ENCODE data around the gene C6orf120.

The C6orf120 gene

GRCh38 chr6:169722362-169723199, 20.7 kb downstream of the C6orf120 start:
- peak; percentile 70 for DNase-seq
- in situ Hi-C loops (cut with MboI; ENCODE audit: low pct_unique_long_range_greater_than_20kb, low sequenced_read_pairs) = no loop called here

- in situ Hi-C loops (cut with MboI; ENCODE audit: low pct_unique_long_range_greater_than_20kb, low sequenced_read_pairs) = no loop called here
- peak; percentile 67 for DNase-seq
Observed at GRCh38 chr6:169723200-169723909, 21.4 kb downstream of the C6orf120 start.

- DNase-seq = no peak
- in situ Hi-C loops (cut with MboI; ENCODE audit: low pct_unique_long_range_greater_than_20kb, low sequenced_read_pairs) = no loop called here
Observed at GRCh38 chr6:169723991-169724493, 22.1 kb downstream of the C6orf120 start.

- in situ Hi-C loops (cut with MboI; ENCODE audit: low pct_unique_long_range_greater_than_20kb, low sequenced_read_pairs) = no loop called here
- DNase-seq = peak; percentile 61
Observed at GRCh38 chr6:169724494-169725124, 22.7 kb downstream of the C6orf120 start, which contains the start of gene PHF10. Gene PHF10 (minus strand): TSS chr6:169724500. CDS start chr6:169723931, 569 bp downstream.

GRCh38 chr6:169725125-169726048, 23.5 kb downstream of the C6orf120 start:
- in situ Hi-C loops (cut with MboI; ENCODE audit: low pct_unique_long_range_greater_than_20kb, low sequenced_read_pairs) = no loop called here
- DNase-seq = no peak

GRCh38 chr6:169726049-169726400, 24.1 kb downstream of the C6orf120 start:
- in situ Hi-C loops (cut with MboI; ENCODE audit: low pct_unique_long_range_greater_than_20kb, low sequenced_read_pairs) = no loop called here
- DNase-seq = no peak

GRCh38 chr6:169726963-169727362, 25.0 kb downstream of the C6orf120 start:
- in situ Hi-C loops (cut with MboI; ENCODE audit: low pct_unique_long_range_greater_than_20kb, low sequenced_read_pairs) = no loop called here
- no peak for DNase-seq

- in situ Hi-C loops (cut with MboI; ENCODE audit: low pct_unique_long_range_greater_than_20kb, low sequenced_read_pairs) = no loop called here
- no peak for DNase-seq
Observed at GRCh38 chr6:169729961-169730360, 28.0 kb downstream of the C6orf120 start.

GRCh38 chr6:169738204-169738975, 36.5 kb downstream of the C6orf120 start:
- in situ Hi-C loops (cut with MboI; ENCODE audit: low pct_unique_long_range_greater_than_20kb, low sequenced_read_pairs) = no loop called here
- no peak for DNase-seq

- in situ Hi-C loops (cut with MboI; ENCODE audit: low pct_unique_long_range_greater_than_20kb, low sequenced_read_pairs) = no loop called here
- no peak for DNase-seq
Observed at GRCh38 chr6:169738976-169739529, 37.1 kb downstream of the C6orf120 start.

- in situ Hi-C loops (cut with MboI; ENCODE audit: low pct_unique_long_range_greater_than_20kb, low sequenced_read_pairs) = no loop called here
Observed at GRCh38 chr6:169741344-169741743, 39.4 kb downstream of the C6orf120 start.

GRCh38 chr6:169745405-169745804, 43.5 kb downstream of the C6orf120 start:
- in situ Hi-C loops (cut with MboI; ENCODE audit: low pct_unique_long_range_greater_than_20kb, low sequenced_read_pairs) = no loop called here
- no peak for DNase-seq

More at GRCh38 chr6:169741344-169741743, 39.4 kb downstream of the C6orf120 start:
- no peak for DNase-seq

- in situ Hi-C loops (cut with MboI; ENCODE audit: low pct_unique_long_range_greater_than_20kb, low sequenced_read_pairs) = no loop called here
- no peak for DNase-seq
Observed at GRCh38 chr6:169746556-169746955, 44.6 kb downstream of the C6orf120 start.

GRCh38 chr6:169751242-169752073, 49.5 kb downstream of the C6orf120 start, which contains the start of the genes DYNLT2 and ERMARD:
Gene DYNLT2 (minus strand): TSS chr6:169751572. CDS start chr6:169751458, 114 bp downstream.
Gene ERMARD (plus strand): TSS chr6:169751622. CDS start chr6:169751658, 36 bp downstream.
- peak; percentile 96 for DNase-seq
- in situ Hi-C loops (cut with MboI; ENCODE audit: low pct_unique_long_range_greater_than_20kb, low sequenced_read_pairs) = no loop called here

GRCh38 chr6:169752074-169752623, 50.2 kb downstream of the C6orf120 start:
- no peak for DNase-seq
- in situ Hi-C loops (cut with MboI; ENCODE audit: low pct_unique_long_range_greater_than_20kb, low sequenced_read_pairs) = no loop called here

All from KBM-7 (cell line).